ENCODE results near the gene DBX2.
"Not testable (repeated sequence)": the region's sequence is repeated elsewhere in the genome, so short reads cannot be mapped to it uniquely, and the experiment has no call there.

DBX2 gene

DNA sequence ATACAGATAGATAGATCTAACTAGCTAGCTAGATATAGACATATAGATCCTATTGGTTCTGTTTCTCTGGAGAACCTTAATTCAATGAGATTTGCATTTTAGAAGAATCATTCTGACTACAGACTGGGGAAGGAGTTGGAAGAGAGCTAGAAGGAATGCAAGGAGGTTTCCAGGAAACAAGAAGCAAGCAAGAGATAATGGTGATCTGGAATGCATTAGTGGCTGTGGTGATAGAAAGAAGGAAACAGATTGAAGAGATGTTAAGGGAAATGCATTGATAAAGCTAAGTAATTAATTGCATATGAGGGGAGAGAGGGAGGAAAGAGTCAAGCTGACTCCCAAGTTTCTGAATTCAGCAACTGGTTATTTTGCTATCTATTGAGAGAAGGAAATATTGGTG, 42.7 kb downstream of the DBX2 start:
- DNase-seq, result no peak

- no peak for DNase-seq
Observed at GRCh38 chr12:44999355-44999754, 51.5 kb downstream of the DBX2 start.

DNA sequence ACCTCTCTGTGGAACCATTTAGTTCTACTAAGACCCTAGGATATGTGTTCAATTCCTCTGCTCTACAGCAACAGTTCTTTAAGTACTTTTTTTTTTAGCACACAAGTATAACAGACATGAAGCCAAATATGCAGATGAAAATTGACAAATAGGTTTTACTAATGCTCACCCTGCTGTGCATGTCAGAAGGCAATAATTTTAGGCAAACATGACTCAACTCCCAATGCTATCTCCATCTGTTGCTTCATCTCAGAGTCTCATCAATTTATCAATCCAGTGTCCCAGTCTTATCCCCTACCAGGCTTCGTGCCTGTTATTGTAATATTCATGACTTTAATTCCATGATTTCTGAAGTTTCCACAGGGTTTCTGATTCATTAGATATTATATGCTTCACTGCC, 57.7 kb downstream of the DBX2 start:
- no peak for DNase-seq

DNA sequence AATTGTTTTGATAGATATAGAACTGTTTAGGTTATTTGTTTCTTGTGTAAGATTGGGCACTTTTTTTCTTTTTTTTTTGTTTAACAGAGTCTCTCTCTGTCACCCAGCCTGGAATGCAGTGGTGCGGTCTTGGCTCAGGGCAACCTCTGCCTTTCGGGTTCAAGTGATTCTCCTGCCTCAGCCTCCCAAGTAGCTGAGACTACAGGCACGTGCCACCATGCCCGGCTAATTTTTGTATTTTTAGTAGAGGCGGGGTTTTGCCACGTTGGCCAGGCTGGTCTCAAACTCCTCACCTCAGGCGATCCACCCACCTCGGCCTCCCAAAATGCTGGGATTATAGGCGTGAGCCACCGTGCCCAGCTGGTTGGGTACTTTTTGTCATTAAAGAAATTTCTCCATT, 66.0 kb downstream of the DBX2 start:
- not testable (repeated sequence) for DNase-seq

DNA sequence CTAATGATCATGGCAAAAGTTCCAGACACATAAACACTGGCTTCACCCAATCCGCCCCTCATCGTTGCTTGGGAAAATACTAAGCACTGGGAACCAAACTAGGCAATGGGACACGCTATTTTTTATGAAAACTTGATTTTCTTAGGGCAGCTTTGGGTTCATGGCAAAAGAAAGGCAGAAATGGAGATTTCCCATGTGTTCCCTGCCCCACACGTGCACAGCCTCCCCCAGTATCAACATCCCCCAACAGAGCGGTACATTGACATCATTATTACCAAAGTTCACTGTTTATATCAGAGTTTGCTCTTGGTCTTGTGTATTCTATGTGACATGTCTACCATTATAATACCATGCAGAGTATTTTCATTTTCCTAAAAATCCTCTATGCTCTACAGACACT, 71.0 kb downstream of the DBX2 start:
- no peak for DNase-seq

DNA sequence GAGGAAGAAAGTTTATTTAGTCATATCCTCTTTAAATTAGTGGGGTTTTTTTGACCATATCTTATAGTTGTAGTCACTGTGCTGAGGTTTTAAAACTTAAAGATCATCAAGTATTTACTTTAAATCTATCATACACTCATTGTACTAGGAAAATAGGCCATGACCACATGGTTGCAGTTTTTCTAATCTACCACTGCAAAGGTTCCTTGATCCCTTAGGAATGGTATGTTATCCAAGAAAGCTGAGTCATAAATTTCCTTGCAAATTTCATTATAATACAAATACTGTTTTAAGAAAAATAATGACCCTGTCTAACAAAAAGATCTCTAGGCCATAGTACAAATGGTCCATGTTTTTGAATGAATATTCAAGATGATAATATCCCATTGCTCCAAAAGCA, 74.7 kb downstream of the DBX2 start:
- DNase-seq, result no peak

DNA sequence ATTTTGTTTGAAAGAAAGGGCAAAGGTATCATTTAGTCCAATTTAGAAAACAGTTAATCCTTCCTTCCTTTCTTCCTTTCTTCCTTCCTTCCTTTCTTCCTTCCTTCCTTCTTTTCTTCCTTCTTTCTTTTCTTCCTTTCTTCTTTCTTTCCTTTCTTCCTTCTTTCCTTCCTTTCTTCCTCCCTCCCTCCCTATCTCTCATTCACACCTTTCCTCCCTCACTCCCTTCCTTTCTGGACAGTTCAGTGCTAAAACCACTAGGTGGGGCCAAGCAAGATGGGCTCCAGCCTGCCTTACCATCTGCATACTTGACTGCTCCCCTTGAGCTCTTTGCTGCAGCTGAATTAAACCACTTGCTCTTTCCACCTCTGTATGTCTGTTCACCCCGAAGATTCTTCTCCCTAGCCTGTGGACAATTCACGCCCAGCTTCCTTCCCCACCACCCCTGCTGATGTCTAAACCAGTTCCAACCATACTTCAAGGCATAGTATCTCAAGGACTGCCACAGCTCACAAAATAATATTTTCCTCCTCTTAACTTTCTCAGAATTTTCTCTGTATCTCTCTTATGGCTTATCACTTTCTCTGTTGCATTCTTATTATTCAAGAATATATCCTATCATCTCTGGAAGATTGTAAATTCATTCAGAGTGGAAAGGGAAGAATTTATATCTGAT, 78.0 kb downstream of the DBX2 start:
- DNase-seq, result peak; percentile 3

DNA sequence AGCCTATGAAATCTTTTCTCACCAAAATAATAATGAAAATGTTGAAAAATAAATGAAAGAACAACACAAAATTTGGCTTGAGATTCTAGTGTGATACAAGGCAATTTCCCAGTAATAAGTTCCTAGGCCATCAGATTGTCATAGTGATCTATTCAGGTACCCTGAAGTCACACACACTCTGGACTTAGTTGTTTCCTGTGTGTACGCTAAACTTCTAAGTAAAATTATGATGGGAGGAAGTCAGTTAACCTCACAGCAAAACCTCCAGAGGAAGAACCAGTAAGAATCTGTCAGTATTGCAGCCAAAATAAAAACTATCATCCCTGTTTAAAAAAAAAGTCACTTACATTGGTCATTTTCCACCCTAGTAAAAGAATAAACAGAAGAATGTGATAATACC, 81.9 kb downstream of the DBX2 start:
- DNase-seq, result peak; percentile 2

Measured in activated CD4-positive, alpha-beta T cell treated with anti-CD3 and anti-CD28 coated beads, Interleukin-2, amount 50 U/mL, for 16 hours (primary cell).